ENCODE data around the gene AJAP1. TPM values are rescaled to one million over a fixed set of nuclear protein-coding genes. Genes with fewer than 3 reads are reported as not detected.

The AJAP1 gene
- total and polyA plus RNA-seq, 2 donors (not counting 1 experiment from before 2014, with no cell fraction given), result 0.01 TPM; not detected in 1

DNA sequence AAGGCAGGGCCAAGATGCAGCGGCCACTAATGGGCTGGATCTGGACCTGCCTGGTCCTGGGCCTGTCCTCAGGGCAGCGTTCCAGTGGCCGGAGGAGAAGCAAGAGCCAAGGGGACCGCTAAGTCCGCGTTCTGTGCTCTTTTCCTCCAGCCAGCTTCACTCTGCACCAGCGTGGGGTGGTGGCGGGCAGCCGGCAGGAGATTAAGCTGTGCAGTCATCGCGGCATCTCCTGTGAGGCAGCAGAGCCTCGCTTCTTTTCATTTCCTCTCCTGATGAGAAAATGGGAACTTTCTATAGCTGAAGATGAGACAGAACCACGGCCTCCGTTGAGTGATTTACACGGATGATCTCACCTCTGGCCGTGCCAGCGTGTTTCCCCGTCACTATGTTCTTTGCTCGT lies 43.4 kb downstream of the AJAP1 start:
- Histone ChIP-seq H3K79me2 (ENCODE audit: control insufficient read depth, insufficient read depth, low read length) (no peaks in the 10 kb centered on the region), H4K20me1 (ENCODE audit: control insufficient read depth, extremely low read depth, insufficient read depth, low read length) (no peaks in the 10 kb centered on the region), H3K4me3 (replicated peaks in 1 of 4; ENCODE audit: control extremely low read depth in 1 of 4, insufficient read depth in 1 of 4, low read depth in 3 of 4, low read length in 4 of 4) (no peak overlapping the region), H3K36me3 (ENCODE audit: control insufficient read depth, insufficient read depth, low read length) (no peaks in the 10 kb centered on the region), H3K9me3 (ENCODE audit: control insufficient read depth, insufficient read depth, low read depth, low read length) (no peaks in the 10 kb centered on the region), H3K4me1 (ENCODE audit: control insufficient read depth, extremely low read depth, insufficient read depth, low read length) (no peaks in the 10 kb centered on the region), H2AFZ (ENCODE audit: low read length) (no peak overlapping the region), H3K4me2 (ENCODE audit: extremely low read depth, insufficient read depth, low read length) (no peak overlapping the region), H3K9ac (ENCODE audit: insufficient read depth, low read length) (no peak overlapping the region), H3K27ac (ENCODE audit: insufficient read depth, low read length) (no peak overlapping the region), H3K27me3 (ENCODE audit: control insufficient read depth, insufficient read depth, low read length) (no peaks in the 10 kb centered on the region)
- no peak for TF ChIP-seq EZH2 (IDR thresholded peaks at IDR 0.05; ENCODE audit: low read length, missing control alignments)
- TF ChIP-seq, protein P1, sequence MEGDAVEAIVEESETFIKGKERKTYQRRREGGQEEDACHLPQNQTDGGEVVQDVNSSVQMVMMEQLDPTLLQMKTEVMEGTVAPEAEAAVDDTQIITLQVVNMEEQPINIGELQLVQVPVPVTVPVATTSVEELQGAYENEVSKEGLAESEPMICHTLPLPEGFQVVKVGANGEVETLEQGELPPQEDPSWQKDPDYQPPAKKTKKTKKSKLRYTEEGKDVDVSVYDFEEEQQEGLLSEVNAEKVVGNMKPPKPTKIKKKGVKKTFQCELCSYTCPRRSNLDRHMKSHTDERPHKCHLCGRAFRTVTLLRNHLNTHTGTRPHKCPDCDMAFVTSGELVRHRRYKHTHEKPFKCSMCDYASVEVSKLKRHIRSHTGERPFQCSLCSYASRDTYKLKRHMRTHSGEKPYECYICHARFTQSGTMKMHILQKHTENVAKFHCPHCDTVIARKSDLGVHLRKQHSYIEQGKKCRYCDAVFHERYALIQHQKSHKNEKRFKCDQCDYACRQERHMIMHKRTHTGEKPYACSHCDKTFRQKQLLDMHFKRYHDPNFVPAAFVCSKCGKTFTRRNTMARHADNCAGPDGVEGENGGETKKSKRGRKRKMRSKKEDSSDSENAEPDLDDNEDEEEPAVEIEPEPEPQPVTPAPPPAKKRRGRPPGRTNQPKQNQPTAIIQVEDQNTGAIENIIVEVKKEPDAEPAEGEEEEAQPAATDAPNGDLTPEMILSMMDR (conservative IDR thresholded peaks at IDR 0.05 in 1 of 2, IDR thresholded peaks at IDR 0.05 in 1 of 2; ENCODE audit: low read depth in 1 of 2, low read length in 2 of 2), result no peak
- no peak for DNase-seq (ENCODE audit: low read depth in 2 of 2)

DNA sequence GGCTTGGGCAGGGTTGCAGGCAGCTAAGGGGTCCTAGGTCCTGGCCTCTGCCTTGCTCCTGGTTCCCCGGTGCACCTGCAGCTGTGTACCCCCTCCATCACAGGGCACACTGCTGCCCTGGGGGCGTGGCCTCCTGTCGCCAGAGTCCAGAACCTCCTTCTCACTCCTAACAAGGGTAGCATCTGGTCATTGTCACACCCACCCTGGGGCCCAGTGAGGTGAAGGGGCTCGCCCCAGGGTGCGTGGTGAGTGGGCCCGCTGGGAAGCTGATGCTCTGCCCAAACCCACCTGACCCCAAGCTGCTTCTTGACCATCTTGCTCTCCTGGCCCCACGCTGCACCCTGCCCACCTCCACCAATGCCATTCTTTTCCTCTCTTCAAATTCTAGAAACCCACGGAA lies 44.5 kb downstream of the AJAP1 start:
- Histone ChIP-seq H3K27me3 (ENCODE audit: control insufficient read depth, insufficient read depth, low read length) (no peaks in the 10 kb centered on the region), H3K9me3 (ENCODE audit: control insufficient read depth, insufficient read depth, low read depth, low read length) (no peaks in the 10 kb centered on the region), H3K4me2 (ENCODE audit: extremely low read depth, insufficient read depth, low read length) (no peak overlapping the region), H3K4me1 (ENCODE audit: control insufficient read depth, extremely low read depth, insufficient read depth, low read length) (no peaks in the 10 kb centered on the region), H2AFZ (ENCODE audit: low read length) (no peak overlapping the region), H4K20me1 (ENCODE audit: control insufficient read depth, extremely low read depth, insufficient read depth, low read length) (no peaks in the 10 kb centered on the region), H3K9ac (ENCODE audit: insufficient read depth, low read length) (no peak overlapping the region), H3K36me3 (ENCODE audit: control insufficient read depth, insufficient read depth, low read length) (no peaks in the 10 kb centered on the region), H3K4me3 (replicated peaks in 1 of 4; ENCODE audit: control extremely low read depth in 1 of 4, insufficient read depth in 1 of 4, low read depth in 3 of 4, low read length in 4 of 4) (no peak overlapping the region), H3K27ac (ENCODE audit: insufficient read depth, low read length) (no peak overlapping the region), H3K79me2 (ENCODE audit: control insufficient read depth, insufficient read depth, low read length) (no peaks in the 10 kb centered on the region)
- no peak for DNase-seq (ENCODE audit: low read depth in 2 of 2)
- no peak for TF ChIP-seq EZH2 (IDR thresholded peaks at IDR 0.05; ENCODE audit: low read length, missing control alignments)
- TF ChIP-seq, protein P1 (conservative IDR thresholded peaks at IDR 0.05 in 1 of 2, IDR thresholded peaks at IDR 0.05 in 1 of 2; ENCODE audit: low read depth in 1 of 2, low read length in 2 of 2), result no peak

DNA sequence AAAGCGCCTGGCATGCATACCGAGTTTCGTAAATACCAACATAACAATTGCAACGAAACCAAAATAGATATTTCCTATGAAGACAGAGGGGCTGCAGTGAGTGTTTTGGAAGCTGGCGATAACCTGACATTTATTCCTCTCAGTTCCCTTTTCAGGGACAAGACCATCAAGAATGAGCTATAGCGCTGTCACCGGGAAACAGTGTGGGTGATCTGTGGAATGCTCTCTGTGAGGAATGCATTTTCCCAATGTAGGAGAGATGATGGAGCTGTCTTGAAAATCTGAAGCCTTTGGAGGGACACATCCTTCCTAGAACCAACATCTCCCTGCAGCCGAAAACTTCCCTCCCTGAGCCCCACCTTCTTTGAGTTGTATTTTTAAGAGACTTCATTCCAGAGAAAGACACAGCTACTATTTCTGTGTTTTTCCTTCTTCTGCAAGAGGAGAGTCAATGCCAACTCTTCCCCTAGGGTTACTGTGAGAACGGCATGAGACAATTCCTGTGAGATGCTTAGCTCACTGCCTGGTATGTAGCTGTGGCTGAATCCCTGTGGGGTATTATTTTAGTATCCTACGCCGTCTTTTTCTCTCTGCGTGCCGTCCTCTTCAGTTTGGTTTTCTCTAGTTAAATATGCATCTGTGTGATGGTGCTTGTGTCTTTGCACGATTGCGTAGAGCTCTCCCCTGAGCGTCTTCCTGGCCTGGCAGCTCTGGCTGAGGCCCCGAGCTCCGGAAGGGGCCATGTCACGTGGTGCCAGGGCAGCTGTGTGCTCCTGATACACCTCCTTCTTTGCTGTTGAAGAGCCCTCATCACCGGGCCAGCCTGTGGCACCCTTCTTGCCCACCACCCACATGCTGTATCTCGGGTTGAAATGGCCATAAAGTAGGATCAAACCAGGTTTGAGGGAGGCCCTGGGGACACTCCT lies 45.2 kb downstream of the AJAP1 start:
- Histone ChIP-seq H3K4me1 (ENCODE audit: control insufficient read depth, extremely low read depth, insufficient read depth, low read length) (no peaks in the 10 kb centered on the region), H3K36me3 (ENCODE audit: control insufficient read depth, insufficient read depth, low read length) (no peaks in the 10 kb centered on the region), H3K27me3 (ENCODE audit: control insufficient read depth, insufficient read depth, low read length) (no peaks in the 10 kb centered on the region), H3K9ac (ENCODE audit: insufficient read depth, low read length) (no peak overlapping the region), H3K4me2 (ENCODE audit: extremely low read depth, insufficient read depth, low read length) (no peak overlapping the region), H3K79me2 (ENCODE audit: control insufficient read depth, insufficient read depth, low read length) (no peaks in the 10 kb centered on the region), H4K20me1 (ENCODE audit: control insufficient read depth, extremely low read depth, insufficient read depth, low read length) (no peaks in the 10 kb centered on the region), H2AFZ (ENCODE audit: low read length) (no peak overlapping the region), H3K4me3 (replicated peaks in 1 of 4; ENCODE audit: control extremely low read depth in 1 of 4, insufficient read depth in 1 of 4, low read depth in 3 of 4, low read length in 4 of 4) (no peak overlapping the region), H3K27ac (ENCODE audit: insufficient read depth, low read length) (no peak overlapping the region), H3K9me3 (ENCODE audit: control insufficient read depth, insufficient read depth, low read depth, low read length) (no peaks in the 10 kb centered on the region)
- TF ChIP-seq EZH2 (IDR thresholded peaks at IDR 0.05; ENCODE audit: low read length, missing control alignments), result no peak
- TF ChIP-seq, protein P1 (conservative IDR thresholded peaks at IDR 0.05 in 1 of 2, IDR thresholded peaks at IDR 0.05 in 1 of 2; ENCODE audit: low read depth in 1 of 2, low read length in 2 of 2), result no peak
- peak in 1 of 2 donors; percentile 43 for DNase-seq (ENCODE audit: low read depth in 2 of 2)

Data from fibroblast of lung (primary cell).